GM21723 (cell line): ENCODE results near the gene PALM3.

Experiments
- ATAC-seq: cut with Tn5 transposase; IDR thresholded peaks from one replicate; pipeline ENCODE4 v1.9.1; 2021; ENCODE audit warnings: mild to moderate bottlenecking, moderate library complexity; ENCODE audit not compliant: unreplicated experiment

PALM3 gene

DNA sequence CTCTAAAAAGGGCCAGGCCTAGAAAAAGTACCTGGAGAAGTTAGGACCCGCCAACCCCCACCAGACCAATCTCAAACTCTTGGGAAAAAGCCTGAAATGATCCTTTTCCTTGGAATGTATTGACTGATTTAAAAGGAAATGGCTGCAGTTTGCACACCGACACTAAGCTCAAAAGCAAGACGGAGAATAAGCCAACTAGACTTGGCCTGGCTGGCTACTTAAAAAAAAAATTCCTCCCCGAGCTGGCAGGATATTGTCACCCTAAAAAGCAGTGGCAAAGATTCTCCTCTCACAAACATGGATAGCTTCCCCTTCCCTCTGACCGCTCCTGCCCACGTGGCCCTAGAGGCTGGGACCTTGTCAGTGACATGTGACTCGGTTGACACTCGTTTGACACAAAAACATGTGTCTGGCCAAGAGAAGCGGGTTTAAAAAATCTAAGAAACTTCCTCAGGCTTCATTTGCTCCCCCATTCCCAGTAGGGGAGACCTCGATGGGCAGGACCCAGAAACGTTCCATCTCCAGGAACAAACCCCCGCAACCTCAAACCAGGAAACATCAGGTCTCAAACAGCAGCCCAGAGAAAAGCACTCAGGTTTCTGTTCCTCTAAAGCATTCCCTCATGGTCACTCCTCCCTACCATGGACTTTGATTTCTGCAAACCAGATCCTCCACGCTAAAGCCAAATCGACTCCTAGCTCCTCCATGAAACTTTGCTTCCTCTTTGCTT is 57.1 kb downstream of the PALM3 start:
- no peak for ATAC-seq
